ENCODE measurements around the gene SLC22A4. TPM values are rescaled to one million over a fixed set of nuclear protein-coding genes. Genes with fewer than 3 reads are reported as not detected.

The SLC22A4 gene
- total and polyA plus RNA-seq, 2 of the 8 experiments (the other 6 are each of a cell fraction or from before 2014, with no cell fraction given), result 0.45 to 0.60 TPM

GRCh38 chr5:132375957-132376356, 81.8 kb downstream of the SLC22A4 start:
- POLR2A ChIA-PET (ENCODE audit: partially characterized antibody), result no interaction called here
- H3K4ac ChIP-seq (replicated peaks; ENCODE audit: insufficient read length, low read depth, low read length), result no peak overlapping the region
- WGBS, 2 experiments (ENCODE audit: extremely low coverage in 1 of 2, insufficient coverage in 1 of 2, insufficient read length in 1 of 2, insufficient replicate concordance in 2 of 2, low coverage in 1 of 2, low lambda C conversion rate in 2 of 2, missing lambda C conversion rate in 1 of 2), result 94% methylated on average over 3 of the region's 3 CpGs; no CpG with 5 or more reads in 1 of the 2 experiments

More at GRCh38 chr5:132375957-132376356, 81.8 kb downstream of the SLC22A4 start:
- Histone ChIP-seq H2BK15ac (ENCODE audit: low read length) (no peak overlapping the region), H3K18ac (ENCODE audit: extremely low read depth, low read length) (no peak overlapping the region), H4K8ac (ENCODE audit: extremely low read depth, insufficient read depth, low read length) (no peak overlapping the region), H2BK12ac (ENCODE audit: low read depth, low read length) (no peak overlapping the region), H3K56ac (replicated peaks; ENCODE audit: insufficient read length, low read depth, low read length) (no peak overlapping the region), H3K27ac (ENCODE audit: low read depth, low read length) (no peak overlapping the region), H2BK120ac (replicated peaks; ENCODE audit: low read depth, low read length) (no peak overlapping the region), H4K20me1 (replicated peaks in 1 of 2; ENCODE audit: control insufficient read depth in 1 of 2, insufficient read depth in 2 of 2, low read length in 2 of 2) (no peaks in the 10 kb centered on the region), H4K91ac (replicated peaks; ENCODE audit: insufficient read length, low read length) (no peak overlapping the region), H3K79me1 (ENCODE audit: low read depth, low read length) (no peaks in the 10 kb centered on the region), H3K27me3 (replicated peaks in 1 of 4; ENCODE audit: control insufficient read depth in 3 of 4, extremely low read depth in 1 of 4, insufficient read depth in 3 of 4, low read length in 3 of 4) (peaks cover 0 to 8% (median 0%) of the 10 kb centered on the region in 4 experiments; a peak in 2 of 7 replicates), H3K23ac (ENCODE audit: insufficient read length) (no peak overlapping the region), H3K23me2 (ENCODE audit: low read depth, low read length) (no peaks in the 10 kb centered on the region), H2AFZ (ENCODE audit: low read length) (no peak overlapping the region), H3K4me1 (replicated peaks in 1 of 4; ENCODE audit: control insufficient read depth in 3 of 4, insufficient read depth in 4 of 4, low read length in 3 of 4) (no peaks in the 10 kb centered on the region), H2BK5ac (ENCODE audit: low read depth, low read length) (no peak overlapping the region), H3K14ac (ENCODE audit: insufficient read length) (no peak overlapping the region), H3K4me3 (ENCODE audit: extremely low read depth in 1 of 4, insufficient read depth in 2 of 4, low read depth in 3 of 4, low read length in 4 of 4) (no peak overlapping the region), H3K9me3 (ENCODE audit: insufficient read depth in 2 of 2, low read depth in 1 of 2, low read length in 1 of 2) (no peaks in the 10 kb centered on the region), H3K36me3 (ENCODE audit: control insufficient read depth in 2 of 4, insufficient read depth in 4 of 4, low read length in 3 of 4) (no peaks in the 10 kb centered on the region; a peak in 1 of 8 replicates), H2AK5ac (ENCODE audit: low read depth, low read length) (no peak overlapping the region), H3K79me2 (ENCODE audit: control insufficient read depth in 1 of 2, insufficient read depth in 2 of 2, low read length in 2 of 2) (no peaks in the 10 kb centered on the region), H3K4me2 (ENCODE audit: insufficient read depth in 1 of 2, low read depth in 2 of 2, low read length in 2 of 2) (no peak overlapping the region), H3K9ac (replicated peaks in 1 of 4; ENCODE audit: extremely low read depth in 1 of 4, low read depth in 3 of 4, low read length in 3 of 4) (no peak overlapping the region), H4K5ac (ENCODE audit: insufficient read length, low read depth, low read length) (no peak overlapping the region), H2BK20ac (ENCODE audit: low read length) (no peak overlapping the region)
- TF ChIP-seq PHF8 (conservative IDR thresholded peaks at IDR 0.05; ENCODE audit: low read depth, low read length) (no peak), BRCA1 (IDR thresholded peaks at IDR 0.05; ENCODE audit: low read depth, low read length) (no peak), SIN3A (conservative IDR thresholded peaks at IDR 0.05 in 1 of 2, IDR thresholded peaks at IDR 0.05 in 1 of 2; ENCODE audit: low read depth in 1 of 2, low read length in 2 of 2) (no peak), KDM5A (IDR thresholded peaks at IDR 0.05; ENCODE audit: low read length) (no peak), KDM4A (IDR thresholded peaks at IDR 0.05; ENCODE audit: low read depth, low read length, severe bottlenecking) (no peak), SP1 (IDR thresholded peaks at IDR 0.05; ENCODE audit: low read depth, low read length) (no peak), TAF7 (optimal IDR thresholded peaks at IDR 0.05; ENCODE audit: borderline replicate concordance, low read depth, low read length) (no peak)
- FAIRE-seq (no peak), DNase-seq (ENCODE audit: low read depth in 1 of 2, low spot score in 2 of 2) (no peak)
- CTCF ChIA-PET (ENCODE audit: partially characterized antibody), result interaction anchor here (0.9 to 3.7 kb wide), 6 partner anchors 11 to 311 kb away, joined by 3 to 23 read pairs (median 4); no protein-coding TSS in a partner anchor

All from H1 (cell line).